Measurements from ENCODE around the gene PTPMT1.

The PTPMT1 gene

DNA sequence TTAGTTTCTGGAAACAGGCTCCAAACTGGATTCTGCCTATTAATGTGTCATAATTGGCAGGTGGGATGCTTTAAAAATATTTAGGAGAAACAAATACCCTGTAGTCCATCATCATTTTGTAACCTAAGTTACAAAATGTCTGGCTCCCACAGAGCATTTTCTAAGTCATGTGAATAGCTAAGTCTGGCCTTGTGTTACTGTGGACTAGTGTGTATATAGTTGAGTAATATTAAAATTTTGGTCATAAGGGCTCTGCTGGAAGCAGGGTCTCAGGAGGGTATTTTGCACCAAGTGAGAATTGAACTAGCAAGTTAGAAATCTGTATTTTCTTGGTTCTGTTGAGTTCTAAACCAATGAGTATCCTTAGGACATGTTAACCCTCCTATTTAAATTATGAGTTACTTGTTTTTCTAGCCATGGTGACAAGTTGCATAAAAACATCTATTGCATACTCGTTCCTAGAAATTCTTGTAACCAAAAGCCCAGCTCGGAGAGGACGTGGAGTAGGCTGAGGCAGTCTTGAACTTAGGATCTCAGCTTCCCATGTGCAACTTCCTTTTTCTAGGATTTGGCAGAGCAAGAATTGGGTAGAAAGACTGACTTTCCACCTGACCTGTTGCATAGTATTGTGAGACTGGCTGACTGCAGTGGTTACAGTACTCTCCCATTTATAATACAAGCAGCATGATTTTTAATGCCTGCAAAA lies 5.4 kb downstream of the PTPMT1 start:
- TF ChIP-seq CTCF (IDR thresholded peaks at IDR 0.05): no peak

GRCh38 chr11:47571357-47571729 lies 5.9 kb downstream of the PTPMT1 start:
- TF ChIP-seq CTCF (IDR thresholded peaks at IDR 0.05): no peak

DNA sequence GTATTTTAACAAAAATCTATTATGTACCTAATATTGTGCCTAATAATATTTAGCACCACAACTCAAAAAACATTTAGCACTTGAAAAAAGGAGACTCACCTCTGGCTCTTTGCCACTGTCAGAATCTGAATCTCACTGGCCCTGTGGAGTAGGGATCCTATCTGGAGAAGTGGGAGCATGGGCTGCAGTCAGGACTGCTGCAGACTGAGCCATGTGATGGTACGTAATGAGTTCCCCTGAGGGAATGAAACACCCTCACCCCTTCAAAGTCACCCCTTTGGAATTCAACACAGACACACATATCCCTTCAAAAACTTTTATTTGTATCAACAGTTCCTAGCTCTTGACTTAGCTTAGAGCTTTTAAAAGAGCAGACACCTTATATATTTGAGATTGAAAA lies 6.5 kb downstream of the PTPMT1 start:
- TF ChIP-seq CTCF (IDR thresholded peaks at IDR 0.05): no peak

DNA sequence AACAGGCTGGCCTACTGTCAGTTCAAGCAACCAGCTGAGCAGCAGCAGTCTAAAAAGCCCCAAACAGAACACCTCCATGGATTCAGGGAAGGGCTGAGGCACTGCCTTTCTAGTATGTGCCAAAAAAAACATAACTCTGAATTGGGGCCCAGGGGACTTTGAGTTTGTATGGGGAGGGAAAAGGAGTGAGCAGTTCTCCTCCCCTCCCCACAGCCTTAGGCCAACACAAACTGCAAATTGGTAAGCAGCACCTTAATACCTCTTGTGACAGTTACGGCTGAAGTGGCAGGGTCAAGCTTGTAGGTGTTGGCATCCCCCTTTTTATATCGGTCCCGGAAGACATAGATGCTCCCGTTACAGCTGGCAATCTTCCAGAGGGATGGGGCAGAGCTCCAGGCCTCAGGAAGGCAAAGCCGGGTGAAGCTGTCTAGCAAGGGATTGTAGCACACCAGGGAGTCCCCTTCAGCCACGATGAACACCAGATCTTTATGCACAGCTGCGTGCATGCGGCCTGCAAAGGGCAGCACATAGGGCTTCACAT lies 7.4 kb downstream of the PTPMT1 start:
- no peak for TF ChIP-seq CTCF (IDR thresholded peaks at IDR 0.05)

- no peak for TF ChIP-seq CTCF (IDR thresholded peaks at IDR 0.05)
Measured at GRCh38 chr11:47573321-47573720, 7.9 kb downstream of the PTPMT1 start.

DNA sequence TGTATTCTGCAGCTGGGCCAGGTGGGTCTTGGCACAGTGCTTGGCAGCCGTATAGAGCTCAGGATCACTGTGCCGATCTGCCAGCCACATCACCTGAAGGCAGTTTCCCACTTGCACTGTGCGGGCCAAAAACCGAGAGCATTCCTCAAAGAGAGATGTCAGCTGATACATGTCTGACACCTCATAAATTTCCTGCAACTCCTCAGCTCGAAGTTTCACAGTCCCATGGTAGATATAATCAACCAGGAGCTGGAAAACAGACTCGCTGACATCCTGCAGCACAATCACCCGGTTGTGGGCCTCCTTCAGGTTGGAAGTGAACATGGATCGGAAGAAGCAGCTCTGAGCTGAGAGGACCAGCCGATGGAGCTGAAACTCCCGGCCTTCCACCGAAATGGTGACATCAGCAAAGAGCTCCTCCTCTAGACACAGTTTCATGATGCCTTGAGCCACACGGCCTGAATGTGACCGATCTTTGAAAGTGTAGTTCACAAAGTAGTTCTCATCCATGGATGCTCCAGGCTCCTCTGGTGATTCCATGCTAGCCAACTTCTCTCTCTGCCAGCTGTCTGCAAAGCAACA lies 12.2 kb downstream of the PTPMT1 start:
- TF ChIP-seq CTCF (IDR thresholded peaks at IDR 0.05): no peak

- TF ChIP-seq CTCF (IDR thresholded peaks at IDR 0.05): no peak
Measured at GRCh38 chr11:47578524-47579494, 13.4 kb downstream of the PTPMT1 start, which contains the start of the genes KBTBD4 and NDUFS3. KBTBD4 (minus strand) TSS chr11:47578970; CDS start chr11:47578951, 19 bp downstream. NDUFS3 (plus strand) TSS chr11:47579074; CDS start chr11:47579092, 18 bp downstream.
